Stimulated activated naive B cell treated with anti-CD40 and anti-IgM and Interleukin-4, amounts not matched to agents 10 μg/mL and 1 μg/mL and 100 μg/mL, for 72 hours (primary cell): ENCODE measurements around the gene ZC3H12C.

Source experiments
- ATAC-seq, 2 donors: fragments of 150-1000 bp; cut with Tn5 transposase; replicated peaks; 2 replicates each; pipeline ENCODE4 v1.10.0; 2021; ENCODE audit warnings: moderate library complexity in 1 of 2
- DNase-seq: peaks from one replicate; pipeline ENCODE4 v3.0.0; 2021
- H3K27ac Mint-ChIP-seq: one replicate; pipeline ENCODE4 v1.8.0; 2022; ENCODE audit warnings: mild to moderate bottlenecking, mixed read lengths
- H3K27me3 Mint-ChIP-seq, 2 donors: one replicate each; pipeline ENCODE4 v1.8.0; 2022; ENCODE audit warnings: mixed read lengths in 2 of 2
- H3K36me3 Mint-ChIP-seq, 2 donors: one replicate each; pipeline ENCODE4 v1.8.0; 2022; ENCODE audit warnings: mixed read lengths in 2 of 2, mild to moderate bottlenecking in 1 of 2
- H3K4me1 Mint-ChIP-seq, 2 donors: one replicate each; pipeline ENCODE4 v1.8.0; 2022; ENCODE audit warnings: mixed read lengths in 2 of 2, mild to moderate bottlenecking in 1 of 2
- H3K4me3 Mint-ChIP-seq, 2 donors: one replicate each; pipeline ENCODE4 v1.8.0; 2022; ENCODE audit warnings: mild to moderate bottlenecking in 2 of 2, mixed read lengths in 2 of 2, moderate library complexity in 1 of 2
- H3K9me3 Mint-ChIP-seq, 2 donors: one replicate each; pipeline ENCODE4 v1.8.0; 2022; ENCODE audit warnings: mixed read lengths in 2 of 2, mild to moderate bottlenecking in 1 of 2

The ZC3H12C gene

GRCh38 chr11:110128161-110128560 is 35.0 kb downstream of the ZC3H12C start:
- no peak overlapping the region for H3K4me3 Mint-ChIP-seq
- ATAC-seq (no peak), DNase-seq (no peak)
- H3K27ac Mint-ChIP-seq = no peak overlapping the region
- H3K36me3 Mint-ChIP-seq = peaks cover 9 to 11% of the 10 kb centered on the region in 2 donors
- peaks cover 0 to 2% of the 10 kb centered on the region in 2 donors for H3K9me3 Mint-ChIP-seq
- H3K4me1 Mint-ChIP-seq = peaks cover 0 to 5% of the 10 kb centered on the region in 2 donors
- H3K27me3 Mint-ChIP-seq = peaks cover 4 to 23% of the 10 kb centered on the region in 2 donors

GRCh38 chr11:110130642-110131238 is 37.5 kb downstream of the ZC3H12C start:
- peaks cover 4 to 10% of the 10 kb centered on the region in 2 donors for H3K27me3 Mint-ChIP-seq
- no peak overlapping the region for H3K27ac Mint-ChIP-seq
- DNase-seq (no peak), ATAC-seq (no peak)
- H3K4me1 Mint-ChIP-seq = no peaks in the 10 kb centered on the region
- peaks cover 2 to 3% of the 10 kb centered on the region in 2 donors for H3K36me3 Mint-ChIP-seq
- H3K4me3 Mint-ChIP-seq = no peak overlapping the region
- H3K9me3 Mint-ChIP-seq = no peaks in the 10 kb centered on the region

GRCh38 chr11:110131386-110132123 is 38.4 kb downstream of the ZC3H12C start:
- ATAC-seq (no peak), DNase-seq (no peak)
- Mint-ChIP-seq H3K9me3 (no peaks in the 10 kb centered on the region), H3K27me3 (peaks cover 4 to 9% of the 10 kb centered on the region in 2 donors), H3K36me3 (peaks cover 1 to 3% of the 10 kb centered on the region in 2 donors), H3K4me1 (no peaks in the 10 kb centered on the region), H3K27ac (no peak overlapping the region), H3K4me3 (no peak overlapping the region)

- Mint-ChIP-seq H3K9me3 (no peaks in the 10 kb centered on the region), H3K27ac (no peak overlapping the region), H3K27me3 (peaks cover 4 to 9% of the 10 kb centered on the region in 2 donors), H3K4me3 (no peak overlapping the region), H3K36me3 (peaks cover 1 to 3% of the 10 kb centered on the region in 2 donors), H3K4me1 (no peaks in the 10 kb centered on the region)
- no peak for DNase-seq
- ATAC-seq = no peak
Measured at GRCh38 chr11:110133160-110133559, 40.0 kb downstream of the ZC3H12C start.

- DNase-seq (no peak), ATAC-seq (no peak)
- H3K27ac Mint-ChIP-seq = no peak overlapping the region
- peaks cover 4 to 9% of the 10 kb centered on the region in 2 donors for H3K27me3 Mint-ChIP-seq
- H3K4me1 Mint-ChIP-seq = no peaks in the 10 kb centered on the region
- no peaks in the 10 kb centered on the region for H3K9me3 Mint-ChIP-seq
- no peak overlapping the region for H3K4me3 Mint-ChIP-seq
- H3K36me3 Mint-ChIP-seq = peaks cover 1 to 3% of the 10 kb centered on the region in 2 donors
Measured at GRCh38 chr11:110134110-110134509, 40.9 kb downstream of the ZC3H12C start.

- H3K4me1 Mint-ChIP-seq = peaks cover 0 to 2% of the 10 kb centered on the region in 2 donors
- H3K27me3 Mint-ChIP-seq = peaks cover 12 to 15% of the 10 kb centered on the region in 2 donors
- H3K4me3 Mint-ChIP-seq = no peak overlapping the region
- DNase-seq (no peak), ATAC-seq (no peak)
- H3K36me3 Mint-ChIP-seq = peaks cover 9 to 13% of the 10 kb centered on the region in 2 donors
- no peak overlapping the region for H3K27ac Mint-ChIP-seq
- H3K9me3 Mint-ChIP-seq = peaks cover 2 to 4% of the 10 kb centered on the region in 2 donors
Measured at GRCh38 chr11:110141812-110142211, 48.6 kb downstream of the ZC3H12C start.

- Mint-ChIP-seq H3K4me3 (no peak overlapping the region), H3K36me3 (peaks cover 7 to 22% of the 10 kb centered on the region in 2 donors), H3K27me3 (peaks cover 8 to 19% of the 10 kb centered on the region in 2 donors), H3K27ac (no peak overlapping the region), H3K9me3 (peaks cover 2 to 4% of the 10 kb centered on the region in 2 donors), H3K4me1 (peaks cover 0 to 4% of the 10 kb centered on the region in 2 donors)
- no peak for ATAC-seq
- DNase-seq = no peak
Measured at GRCh38 chr11:110147962-110148709, 54.9 kb downstream of the ZC3H12C start.

GRCh38 chr11:110148775-110149744 is 55.9 kb downstream of the ZC3H12C start:
- peaks cover 8 to 19% of the 10 kb centered on the region in 2 donors for H3K27me3 Mint-ChIP-seq
- no peak overlapping the region for H3K4me3 Mint-ChIP-seq
- no peak for ATAC-seq
- DNase-seq = no peak
- peaks cover 0 to 4% of the 10 kb centered on the region in 2 donors for H3K4me1 Mint-ChIP-seq
- no peak overlapping the region for H3K27ac Mint-ChIP-seq
- H3K36me3 Mint-ChIP-seq = peaks cover 10 to 29% of the 10 kb centered on the region in 2 donors
- H3K9me3 Mint-ChIP-seq = peaks cover 2 to 4% of the 10 kb centered on the region in 2 donors

- no peaks in the 10 kb centered on the region for H3K9me3 Mint-ChIP-seq
- ATAC-seq = no peak
Measured at GRCh38 chr11:110152199-110152598, 59.0 kb downstream of the ZC3H12C start.

GRCh38 chr11:110153474-110153873 is 60.3 kb downstream of the ZC3H12C start:
- peaks cover 0 to 2% of the 10 kb centered on the region in 2 donors for H3K4me1 Mint-ChIP-seq
- H3K36me3 Mint-ChIP-seq = peaks cover 5 to 20% of the 10 kb centered on the region in 2 donors
- H3K27ac Mint-ChIP-seq = no peak overlapping the region
- no peak for DNase-seq
- no peak for ATAC-seq
- H3K27me3 Mint-ChIP-seq = no peaks in the 10 kb centered on the region
- H3K4me3 Mint-ChIP-seq = no peak overlapping the region
- H3K9me3 Mint-ChIP-seq = no peaks in the 10 kb centered on the region

More at GRCh38 chr11:110152199-110152598, 59.0 kb downstream of the ZC3H12C start:
- Mint-ChIP-seq H3K27me3 (peaks cover 0 to under 1% of the 10 kb centered on the region in 2 donors), H3K36me3 (peaks cover 5 to 18% of the 10 kb centered on the region in 2 donors), H3K4me1 (peaks cover 0 to 2% of the 10 kb centered on the region in 2 donors), H3K4me3 (no peak overlapping the region), H3K27ac (no peak overlapping the region)
- no peak for DNase-seq

- H3K27ac Mint-ChIP-seq = no peak overlapping the region
- DNase-seq (no peak), ATAC-seq (no peak)
- peaks cover 10 to 26% of the 10 kb centered on the region in 2 donors for H3K36me3 Mint-ChIP-seq
- no peak overlapping the region for H3K4me3 Mint-ChIP-seq
- no peaks in the 10 kb centered on the region for H3K9me3 Mint-ChIP-seq
- no peaks in the 10 kb centered on the region for H3K27me3 Mint-ChIP-seq
- H3K4me1 Mint-ChIP-seq = no peaks in the 10 kb centered on the region
Measured at GRCh38 chr11:110156503-110156902, 63.3 kb downstream of the ZC3H12C start.

GRCh38 chr11:110158317-110159200 is 65.4 kb downstream of the ZC3H12C start:
- H3K27me3 Mint-ChIP-seq = no peaks in the 10 kb centered on the region
- no peak for DNase-seq
- no peaks in the 10 kb centered on the region for H3K9me3 Mint-ChIP-seq
- H3K27ac Mint-ChIP-seq = no peak overlapping the region
- H3K4me1 Mint-ChIP-seq = no peaks in the 10 kb centered on the region
- H3K36me3 Mint-ChIP-seq = peaks cover 13 to 25% of the 10 kb centered on the region in 2 donors
- no peak overlapping the region for H3K4me3 Mint-ChIP-seq
- no peak for ATAC-seq

GRCh38 chr11:110159476-110159875 is 66.3 kb downstream of the ZC3H12C start:
- H3K9me3 Mint-ChIP-seq = no peaks in the 10 kb centered on the region
- H3K36me3 Mint-ChIP-seq = peaks cover 14 to 25% of the 10 kb centered on the region in 2 donors
- H3K27me3 Mint-ChIP-seq = no peaks in the 10 kb centered on the region
- no peak overlapping the region for H3K27ac Mint-ChIP-seq
- DNase-seq (no peak), ATAC-seq (no peak)
- no peaks in the 10 kb centered on the region for H3K4me1 Mint-ChIP-seq
- no peak overlapping the region for H3K4me3 Mint-ChIP-seq
